GM10266 (cell line): ENCODE results near the gene DEXI.

Experiments
- DNase-seq: peaks from one replicate; pipeline ENCODE4 v3.0.0; 2012; ENCODE audit errors: extremely low spot score
- CTCF ChIP-seq: IDR thresholded peaks from 2 replicates; pipeline ENCODE4 v1.5.1; 2012; ENCODE audit warnings: mild to moderate bottlenecking, low read depth; ENCODE audit not compliant: control insufficient read depth, insufficient read depth; ENCODE audit errors: missing control alignments

DEXI gene

GRCh38 chr16:10935226-10935915, 6.9 kb downstream of the DEXI start:
- no peak for TF ChIP-seq CTCF
- no peak for DNase-seq

- no peak for TF ChIP-seq CTCF
- DNase-seq: no peak
Measured at GRCh38 chr16:10934325-10935107, 7.8 kb downstream of the DEXI start.

GRCh38 chr16:10933865-10934264, 8.4 kb downstream of the DEXI start:
- DNase-seq: no peak
- no peak for TF ChIP-seq CTCF

- no peak for DNase-seq
- TF ChIP-seq CTCF: no peak
Measured at GRCh38 chr16:10932959-10933710, 9.1 kb downstream of the DEXI start.

GRCh38 chr16:10931977-10932632, 10.2 kb downstream of the DEXI start:
- no peak for TF ChIP-seq CTCF
- no peak for DNase-seq

- no peak for TF ChIP-seq CTCF
- DNase-seq: no peak
Measured at GRCh38 chr16:10931134-10931533, 11.1 kb downstream of the DEXI start.
